CD14-positive monocyte (primary cell): ENCODE measurements around the gene CRHR2. TPM values are rescaled to one million over a fixed set of nuclear protein-coding genes. Genes with fewer than 3 reads are reported as not detected.

ENCODE experiments used
- DNase-seq, 3 donors: peaks; one replicate each; pipeline ENCODE4 v3.0.0-alpha.2; 2011 to 2022
- H2AFZ ChIP-seq: 2 replicates; pipeline ENCODE4 v1.6.0; 2012; ENCODE audit warnings: mild to moderate bottlenecking, low read depth, low read length, inconsistent platforms; ENCODE audit not compliant: insufficient read depth, poor library complexity, severe bottlenecking
- H3K27ac ChIP-seq, 2 donors: 1 replicate in 1 of 2; 2 replicates in 1 of 2; pipeline ENCODE4 v1.5.1; 2012 to 2013; ENCODE audit warnings: low read length in 2 of 2, control low read depth in 1 of 2, inconsistent platforms in 1 of 2, low read depth in 1 of 2, mild to moderate bottlenecking in 1 of 2
- H3K27me3 ChIP-seq, 2 donors: one replicate each; pipeline versions ENCODE4 v1.6.0 to v1.6.1; 2011 to 2013; ENCODE audit warnings: low read length in 2 of 2; ENCODE audit not compliant: control insufficient read depth in 2 of 2, insufficient read depth in 2 of 2
- H3K36me3 ChIP-seq, 2 donors: replicated peaks in 1 of 2; 1 replicate in 1 of 2; 2 replicates in 1 of 2; pipeline versions ENCODE4 v1.5.1 to v1.6.1; 2012 to 2013; ENCODE audit warnings: low read length in 2 of 2, control low read depth in 1 of 2, inconsistent platforms in 1 of 2, mild to moderate bottlenecking in 1 of 2; ENCODE audit not compliant: insufficient read depth in 2 of 2, control insufficient read depth in 1 of 2
- H3K4me1 ChIP-seq, 2 donors: 1 replicate in 1 of 2; 2 replicates in 1 of 2; pipeline versions ENCODE4 v1.5.1 to v1.6.1; 2012 to 2013; ENCODE audit warnings: low read length in 2 of 2, control low read depth in 1 of 2, inconsistent platforms in 1 of 2, mild to moderate bottlenecking in 1 of 2, moderate library complexity in 1 of 2; ENCODE audit not compliant: insufficient read depth in 2 of 2, control insufficient read depth in 1 of 2
- H3K4me2 ChIP-seq: replicated peaks from 2 replicates; pipeline ENCODE3; 2012; ENCODE audit warnings: low read length, moderate library complexity, mild to moderate bottlenecking; ENCODE audit not compliant: poor library complexity, severe bottlenecking; ENCODE audit errors: extremely low read depth
- H3K4me3 ChIP-seq, 3 experiments: fragments of 200-600 bp in 1 of 3; sonication (generic) in 1 of 3; replicated peaks in 1 of 3; 1 replicate in 2 of 3; 2 replicates in 1 of 3; pipeline ENCODE4 v1.5.1; 2011 to 2013; ENCODE audit warnings: low read length in 3 of 3, mild to moderate bottlenecking in 3 of 3, control low read depth in 2 of 3, low read depth in 2 of 3, inconsistent platforms in 1 of 3, moderate library complexity in 1 of 3
- H3K79me2 ChIP-seq: 2 replicates; pipeline ENCODE4 v1.6.0; 2012; ENCODE audit warnings: mild to moderate bottlenecking, control low read depth, inconsistent platforms, low read length, moderate library complexity; ENCODE audit not compliant: insufficient read depth
- H3K9ac ChIP-seq: 2 replicates; pipeline ENCODE4 v1.6.0; 2017; ENCODE audit warnings: low read length, mild to moderate bottlenecking; ENCODE audit not compliant: insufficient read depth, poor library complexity, severe bottlenecking
- H3K9me3 ChIP-seq, 2 donors: replicated peaks in 1 of 2; 1 replicate in 1 of 2; 2 replicates in 1 of 2; pipeline versions ENCODE4 v1.5.1 to v1.6.1; 2012 to 2013; ENCODE audit warnings: low read length in 2 of 2, control low read depth in 1 of 2; ENCODE audit not compliant: control insufficient read depth in 1 of 2, insufficient read depth in 1 of 2
- H4K20me1 ChIP-seq: 2 replicates; pipeline ENCODE4 v1.6.0; 2012; ENCODE audit warnings: mild to moderate bottlenecking, low read length, control low read depth, moderate library complexity; ENCODE audit not compliant: insufficient read depth
- H3K27ac Mint-ChIP-seq, 7 donors: one replicate each; pipeline ENCODE4 v1.8.0; 2020; ENCODE audit warnings: mild to moderate bottlenecking in 7 of 7, mixed read lengths in 7 of 7, moderate library complexity in 6 of 7, inconsistent platforms in 2 of 7
- H3K27me3 Mint-ChIP-seq, 3 donors: one replicate each; pipeline ENCODE4 v1.8.0; 2021 to 2022; ENCODE audit warnings: low read depth in 3 of 3, mild to moderate bottlenecking in 3 of 3, mixed read lengths in 3 of 3, moderate library complexity in 3 of 3, inconsistent platforms in 1 of 3
- H3K36me3 Mint-ChIP-seq, 2 donors: one replicate each; pipeline ENCODE4 v1.8.0; 2020; ENCODE audit warnings: mixed read lengths in 2 of 2, inconsistent platforms in 1 of 2, mild to moderate bottlenecking in 1 of 2
- H3K4me1 Mint-ChIP-seq: one replicate; pipeline ENCODE4 v1.8.0; 2020; ENCODE audit warnings: mild to moderate bottlenecking, mixed read lengths
- H3K4me3 Mint-ChIP-seq, 2 donors: one replicate each; pipeline ENCODE4 v1.8.0; 2020; ENCODE audit warnings: mild to moderate bottlenecking in 2 of 2, mixed read lengths in 2 of 2, moderate library complexity in 1 of 2
- H3K9me3 Mint-ChIP-seq, 7 donors: one replicate each; pipeline ENCODE4 v1.8.0; 2020 to 2022; ENCODE audit warnings: mixed read lengths in 7 of 7, mild to moderate bottlenecking in 6 of 7, moderate library complexity in 6 of 7, inconsistent platforms in 2 of 7
- CTCF ChIP-seq: fragments of 200-600 bp; IDR thresholded peaks from one replicate; pipeline ENCODE4 v1.8.0; 2022; ENCODE audit warnings: antibody characterized with exemption, mild to moderate bottlenecking
- WGBS: methylation state at CpG from one replicate; pipeline ENCODE4 v1.1.5; 2013; ENCODE audit warnings: missing lambda C conversion rate; ENCODE audit not compliant: insufficient coverage; 5-methylcytosine and 5-hydroxymethylcytosine counted together
- intact Hi-C, 2 donors: fragments of 100-400 bp; cut with micrococcal nuclease; formaldehyde crosslinking; loops; one replicate each; pipeline versions ENCODE4 v1.15.0 to v1.15.1; 2023
- polyA plus RNA-seq, 3 donors: library from polyadenylated mRNA; depleted of rRNA in 1 of 3; unstranded in 2 of 3; stranded (reverse) in 1 of 3; fragments of 300-500 nt in 2 of 3; fragments of >200 nt in 1 of 3; fragmentation: Illumina TruSeq in 2 of 3; gene quantifications; 1 replicate in 2 of 3; 2 replicates in 1 of 3; pipeline ENCODE4 v1.2.3, GENCODE V29; 2012 to 2021

Gene CRHR2
- polyA plus RNA-seq, 3 donors = not detected

- H3K4me1 Mint-ChIP-seq = peaks cover 9% of the 10 kb centered on the region
- H3K9ac ChIP-seq = no peak overlapping the region
- H3K9me3 ChIP-seq = no peaks in the 10 kb centered on the region
- H3K27me3 ChIP-seq = no peaks in the 10 kb centered on the region
- peaks cover 0 to 2% (median 0%) of the 10 kb centered on the region in 7 donors for H3K9me3 Mint-ChIP-seq
- WGBS = no CpG with 5 or more reads among the region's 3 CpGs
- H3K27me3 Mint-ChIP-seq = peaks cover 0 to 6% (median 1%) of the 10 kb centered on the region in 3 donors
- H3K4me3 Mint-ChIP-seq = no peak overlapping the region
- H3K79me2 ChIP-seq = no peaks in the 10 kb centered on the region
- H3K4me2 ChIP-seq = no peak overlapping the region
- H3K4me1 ChIP-seq = no peaks in the 10 kb centered on the region
- no peak for TF ChIP-seq CTCF
- no peak overlapping the region for H2AFZ ChIP-seq
- no peak overlapping the region for H3K4me3 ChIP-seq
- no peaks in the 10 kb centered on the region for H3K36me3 ChIP-seq
- intact Hi-C loops = no loop called here
- no peak for DNase-seq
- H3K27ac ChIP-seq = no peak overlapping the region
- no peaks in the 10 kb centered on the region for H3K36me3 Mint-ChIP-seq
- H3K27ac Mint-ChIP-seq = no peak overlapping the region
- no peaks in the 10 kb centered on the region for H4K20me1 ChIP-seq
These were observed 22.9 kb downstream of the CRHR2 start for GRCh38 chr7:30659312-30659711.

DNA sequence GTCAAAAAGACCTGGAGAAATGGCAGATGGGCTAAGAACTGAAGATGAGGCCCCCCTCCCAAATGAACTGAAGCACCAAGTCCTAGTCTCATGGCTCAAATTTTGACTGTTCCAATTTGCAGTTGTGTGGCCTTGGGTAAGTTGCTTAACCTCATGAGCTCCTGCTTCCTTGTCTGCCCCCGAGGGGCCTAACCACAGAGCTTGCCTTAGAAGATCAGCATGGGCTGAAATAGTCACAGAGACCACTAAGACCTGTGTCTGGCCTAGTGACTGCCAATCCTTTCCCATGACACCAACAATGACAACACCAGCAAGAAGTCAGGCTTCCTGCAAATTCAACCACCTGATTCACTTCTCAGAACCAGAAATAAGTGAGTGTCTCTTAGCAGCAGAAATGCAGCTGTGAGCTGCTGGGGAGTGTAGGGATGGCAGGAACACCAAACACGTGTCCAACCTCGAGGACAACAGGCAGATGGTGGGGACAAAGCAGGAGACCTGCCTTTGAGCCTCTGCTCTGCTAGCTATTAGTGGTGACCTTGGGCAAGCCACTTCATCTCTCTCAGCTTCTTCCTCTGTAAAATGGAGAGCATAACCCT, 23.7 kb downstream of the CRHR2 start:
- TF ChIP-seq CTCF = no peak
- Histone ChIP-seq H3K9ac (no peak overlapping the region), H3K9me3 (no peaks in the 10 kb centered on the region), H2AFZ (no peak overlapping the region), H3K4me1 (no peaks in the 10 kb centered on the region), H3K4me3 (no peak overlapping the region), H3K27me3 (no peaks in the 10 kb centered on the region), H3K79me2 (no peaks in the 10 kb centered on the region), H3K27ac (no peak overlapping the region), H3K4me2 (no peak overlapping the region), H4K20me1 (no peaks in the 10 kb centered on the region), H3K36me3 (no peaks in the 10 kb centered on the region)
- H3K4me3 Mint-ChIP-seq = no peak overlapping the region
- H3K4me1 Mint-ChIP-seq = peaks cover 9% of the 10 kb centered on the region
- H3K27ac Mint-ChIP-seq = no peak overlapping the region
- WGBS = 0% methylated on average over 2 of the region's 3 CpGs
- intact Hi-C loops = no loop called here
- H3K9me3 Mint-ChIP-seq = peaks cover 0 to 2% (median 0%) of the 10 kb centered on the region in 7 donors
- no peaks in the 10 kb centered on the region for H3K36me3 Mint-ChIP-seq
- DNase-seq = no peak
- H3K27me3 Mint-ChIP-seq = peaks cover 0 to 3% (median 1%) of the 10 kb centered on the region in 3 donors
